Measurements from ENCODE around the gene GLG1.
"Not testable (repeated sequence)": the region's sequence is repeated elsewhere in the genome, so short reads cannot be mapped to it uniquely, and the experiment has no call there.

The GLG1 gene

DNA sequence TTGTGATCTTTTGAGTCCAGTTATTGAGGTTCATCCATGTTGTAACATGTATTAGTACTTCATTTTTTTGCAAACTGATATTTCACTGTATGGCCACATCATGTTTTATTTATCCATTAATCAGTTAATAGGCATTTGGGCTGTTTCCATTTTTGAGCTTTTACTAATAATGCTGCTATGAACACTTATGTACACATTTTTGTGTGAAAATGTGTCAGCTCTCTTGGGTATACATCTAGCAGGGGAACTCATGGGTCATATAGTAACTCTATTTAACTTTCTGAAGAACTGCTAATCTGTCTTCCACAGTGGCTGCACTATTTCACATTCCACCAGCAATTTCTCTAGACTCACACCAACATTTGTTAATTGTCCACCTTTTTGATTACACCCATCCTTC is 82.0 kb downstream of the GLG1 start:
- no peak for DNase-seq

DNA sequence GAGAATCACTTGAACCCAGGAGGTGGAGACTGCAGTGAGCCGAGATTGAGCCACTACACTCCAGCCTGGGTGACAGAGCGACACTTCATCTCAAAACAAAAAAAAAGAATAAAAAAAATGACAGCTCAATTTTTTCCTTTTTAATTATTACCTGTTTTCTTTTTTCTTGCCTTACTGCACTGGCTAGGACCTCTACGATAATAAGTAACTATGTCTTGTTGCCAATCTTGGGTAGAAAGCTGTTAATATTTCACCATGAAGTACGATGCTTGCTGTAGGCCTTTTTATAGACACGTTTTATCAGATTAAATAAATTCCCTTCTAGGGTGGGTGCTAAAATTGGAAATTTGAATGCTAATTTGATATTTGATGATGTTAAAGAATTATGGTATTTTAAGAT is 82.8 kb downstream of the GLG1 start:
- DNase-seq = no peak

DNA sequence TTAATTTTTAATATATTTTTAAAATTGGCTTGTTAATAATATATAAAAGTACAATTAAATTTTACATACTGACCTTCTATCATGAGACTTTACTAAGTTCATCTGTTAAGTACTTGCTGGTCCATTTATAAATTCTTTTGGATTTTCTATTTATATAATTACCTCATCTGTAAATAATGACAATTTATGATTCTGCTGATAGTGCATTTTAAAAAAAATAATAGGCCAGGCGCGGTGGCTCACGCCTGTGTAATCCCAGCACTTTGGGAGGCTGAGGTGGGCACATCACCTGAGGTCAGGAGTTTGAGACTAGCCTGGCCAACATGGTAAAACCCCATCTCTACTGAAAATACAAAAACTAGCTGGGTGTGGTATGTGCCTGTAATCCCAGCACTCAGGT is 83.2 kb downstream of the GLG1 start:
- DNase-seq = not testable (repeated sequence)

DNA sequence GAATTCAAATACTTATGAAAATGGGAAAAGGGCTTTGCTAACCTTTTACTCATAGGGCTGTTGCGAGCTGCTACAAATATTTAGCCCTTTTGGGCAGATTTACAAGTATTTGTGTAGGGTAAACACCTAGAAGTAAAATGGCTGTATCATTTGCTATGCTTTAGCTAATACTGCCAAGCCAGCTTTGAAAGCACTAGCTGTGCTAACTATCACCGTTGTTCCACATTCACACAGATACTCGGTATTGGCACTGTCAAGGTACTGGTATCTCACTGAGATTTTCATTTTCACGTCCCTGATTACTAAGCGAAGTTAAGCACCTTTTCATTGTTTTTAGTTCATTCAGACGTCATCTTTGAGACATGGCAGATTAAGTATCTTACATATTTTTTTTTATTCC is 84.8 kb downstream of the GLG1 start:
- no peak for DNase-seq

DNA sequence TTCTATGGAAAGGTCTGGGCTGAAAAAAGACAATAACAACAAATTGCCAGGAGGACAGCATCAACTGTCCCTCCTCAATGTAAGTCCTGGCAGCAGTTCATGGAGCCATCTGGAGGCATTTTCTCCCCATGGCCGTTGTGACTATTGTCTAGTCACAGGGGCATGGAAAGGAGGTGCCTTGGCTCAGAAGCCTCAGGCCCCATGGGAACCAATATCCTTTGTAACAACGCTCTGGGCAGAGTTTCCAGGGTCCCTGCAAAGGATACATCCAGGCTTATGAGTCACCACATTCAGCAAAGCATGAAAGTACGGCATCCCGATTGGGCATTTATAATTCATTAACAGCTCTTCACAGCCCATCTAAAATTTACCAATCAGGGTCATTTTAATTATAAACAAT is 85.2 kb downstream of the GLG1 start:
- DNase-seq = no peak

DNA sequence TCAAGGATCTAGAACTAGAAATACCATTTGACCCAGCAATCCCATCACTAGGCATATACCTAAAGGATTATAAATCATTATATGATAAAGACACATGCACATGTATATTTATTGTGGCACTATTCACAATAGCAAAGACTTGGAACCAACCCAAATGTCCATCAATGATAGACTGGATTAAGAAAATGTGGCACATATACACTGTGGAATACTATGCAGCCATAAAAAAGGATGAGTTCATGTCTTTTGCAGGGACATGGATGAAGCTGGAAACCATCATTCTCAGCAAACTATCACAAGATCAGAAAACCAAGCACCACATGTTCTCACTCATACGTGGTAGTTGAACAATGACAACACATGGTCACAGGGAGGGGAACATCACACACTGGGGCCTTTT is 88.0 kb downstream of the GLG1 start:
- DNase-seq = not testable (repeated sequence)

DNA sequence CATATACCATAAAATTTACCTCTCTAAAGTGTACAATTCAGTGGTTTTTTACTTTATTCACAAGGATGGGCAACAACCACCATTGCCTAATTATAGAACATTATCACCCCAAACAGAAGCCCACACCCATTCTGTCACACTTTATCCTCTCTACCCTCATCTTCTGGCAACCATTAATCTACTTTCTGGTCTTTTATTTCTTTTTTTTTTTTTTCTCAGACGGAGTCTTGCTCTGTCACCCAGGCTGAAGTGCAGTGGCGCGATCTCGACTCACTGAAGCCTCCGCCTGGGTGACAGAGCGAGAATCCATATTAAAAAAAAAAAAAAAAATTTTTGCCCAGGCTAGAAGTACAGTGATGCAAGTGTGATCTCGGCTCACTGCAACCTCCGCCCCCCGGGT is 95.0 kb downstream of the GLG1 start:
- DNase-seq = no peak

DNA sequence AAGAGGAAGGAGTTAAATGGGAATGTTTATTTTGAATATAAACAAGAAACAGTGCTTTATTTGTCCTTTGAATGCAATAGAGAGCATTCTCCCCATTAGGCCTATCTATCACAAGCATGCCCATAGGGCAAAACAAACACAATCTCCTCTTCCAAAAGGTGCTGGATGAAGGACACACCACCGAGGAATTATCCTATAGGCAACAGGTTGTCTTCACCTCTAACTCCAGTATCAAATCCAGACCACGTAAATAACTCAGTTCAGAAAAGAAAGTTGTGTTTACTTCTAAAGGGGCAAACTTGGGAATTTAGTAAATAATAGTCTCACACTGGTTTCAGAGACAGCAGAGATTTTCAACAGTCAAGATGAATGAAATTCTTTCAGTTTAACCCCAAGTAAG is 101.9 kb downstream of the GLG1 start:
- no peak for DNase-seq

DNA sequence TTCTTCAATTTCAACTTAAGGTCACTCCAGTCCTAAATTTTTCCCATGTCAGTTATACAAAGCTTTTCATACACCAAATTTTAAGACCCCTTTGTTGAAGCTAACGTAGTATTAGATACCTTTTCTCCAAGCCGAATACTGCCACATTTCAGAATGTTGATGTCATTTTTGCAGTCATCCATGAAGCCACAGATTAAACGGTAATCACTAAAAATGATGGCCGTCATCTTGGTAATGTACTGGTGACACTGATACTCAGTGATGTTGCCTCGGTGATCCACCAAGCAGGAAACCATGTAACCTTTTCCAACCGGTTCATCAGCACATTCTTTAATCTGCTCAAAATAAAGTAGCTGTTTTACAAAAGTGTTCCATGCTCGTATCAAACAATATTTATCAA is 103.5 kb downstream of the GLG1 start:
- no peak for DNase-seq

DNA sequence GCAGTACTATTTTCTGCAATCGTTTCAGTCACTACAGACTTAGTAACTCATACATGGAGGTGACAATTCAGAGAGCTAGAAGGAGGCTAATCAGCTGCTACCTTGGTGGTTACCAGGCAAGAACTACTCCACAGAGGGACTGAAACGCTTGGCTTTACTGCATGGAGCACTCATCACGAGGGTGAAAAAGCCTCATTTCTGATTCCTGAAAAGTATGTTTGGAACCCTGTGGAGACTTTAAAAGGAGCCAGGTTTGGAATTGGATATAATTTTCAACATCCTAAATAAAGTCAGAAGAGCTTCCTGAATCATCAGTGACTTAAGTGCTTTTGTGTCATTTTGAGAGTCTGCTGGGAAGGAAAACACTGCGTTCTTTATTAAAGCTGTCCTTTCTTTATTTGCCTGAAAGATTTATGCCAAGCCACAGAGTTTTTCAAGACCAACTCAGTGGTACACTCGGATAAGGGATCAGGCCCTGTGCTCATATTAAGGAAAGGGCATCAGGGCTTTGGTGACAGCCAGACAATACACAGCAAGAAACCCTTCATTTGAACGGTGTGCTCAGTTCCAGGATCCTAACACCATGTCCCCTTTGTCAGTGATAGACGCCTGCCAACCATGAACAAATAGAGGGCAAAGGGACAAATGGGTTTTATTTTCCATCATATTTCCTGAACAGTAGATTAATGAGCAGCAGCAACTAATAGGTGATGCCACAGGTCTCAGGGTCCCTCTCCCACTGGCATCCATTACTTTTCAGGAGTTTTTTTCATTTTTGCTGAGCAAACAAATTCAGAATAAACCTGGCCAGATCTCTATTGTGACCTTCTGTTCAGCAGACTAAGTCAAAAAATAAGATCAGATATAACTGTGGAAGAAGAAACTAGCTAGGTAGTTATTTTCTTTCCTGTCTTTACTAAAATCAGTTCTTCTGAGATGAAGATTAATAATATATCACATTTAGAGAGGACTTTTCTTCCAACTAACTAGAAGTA is 105.1 kb downstream of the GLG1 start:
- no peak for DNase-seq

DNA sequence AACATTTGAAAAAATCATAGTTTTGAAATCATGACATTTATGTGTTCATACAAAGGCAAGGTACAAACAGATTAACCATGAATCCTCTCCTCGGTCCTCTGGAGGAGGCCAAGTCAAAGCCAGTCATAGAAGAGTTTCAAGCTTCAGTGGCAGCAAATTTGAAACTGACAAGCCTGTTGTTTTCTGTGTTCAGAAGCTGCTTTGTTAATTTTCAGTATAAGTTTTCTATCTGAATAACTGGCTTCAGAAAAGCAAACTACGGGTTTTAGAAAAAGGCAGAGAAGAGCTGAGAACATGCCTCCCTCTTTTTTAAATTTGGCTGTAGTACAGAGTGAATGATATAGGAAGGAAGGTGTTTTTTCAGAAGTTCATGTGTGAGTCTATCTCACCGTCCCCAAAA is 106.0 kb downstream of the GLG1 start:
- no peak for DNase-seq

DNA sequence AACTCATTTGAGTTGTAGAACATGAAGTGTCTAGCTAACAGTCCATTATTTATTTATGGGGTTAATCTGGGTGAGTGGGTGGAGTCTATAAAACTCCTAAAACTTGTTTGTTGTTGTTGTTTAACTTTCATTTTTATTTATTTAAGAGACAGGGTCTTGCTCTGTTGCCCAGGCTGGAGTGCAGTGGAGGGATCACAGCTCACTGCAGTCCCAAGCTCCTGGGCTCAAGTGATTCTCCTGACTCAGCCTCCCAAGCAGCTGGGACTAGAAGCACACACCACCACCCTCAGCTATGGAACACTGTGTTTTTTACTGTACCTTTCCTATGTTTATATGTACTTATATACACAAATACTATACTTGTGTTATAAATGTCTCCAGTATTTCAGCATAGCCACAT is 107.8 kb downstream of the GLG1 start:
- DNase-seq = no peak

DNA sequence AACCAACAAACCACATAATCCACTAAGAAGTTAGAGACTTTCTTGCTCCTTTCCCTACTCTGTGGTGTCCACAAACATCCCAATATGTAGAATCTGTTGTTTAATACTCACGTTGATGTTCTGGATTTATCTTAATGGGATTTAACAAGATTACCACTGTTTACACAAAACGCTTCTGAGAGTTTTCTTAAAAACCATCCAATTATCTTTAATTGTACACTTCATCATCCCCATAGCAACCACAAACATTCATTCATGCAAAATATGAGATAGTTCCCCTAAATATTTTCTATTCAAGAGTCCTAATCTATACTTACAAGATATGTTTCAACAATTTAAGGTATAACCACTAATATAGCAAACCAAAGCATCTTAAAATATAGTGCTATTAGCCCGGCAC is 109.2 kb downstream of the GLG1 start:
- DNase-seq = no peak

DNA sequence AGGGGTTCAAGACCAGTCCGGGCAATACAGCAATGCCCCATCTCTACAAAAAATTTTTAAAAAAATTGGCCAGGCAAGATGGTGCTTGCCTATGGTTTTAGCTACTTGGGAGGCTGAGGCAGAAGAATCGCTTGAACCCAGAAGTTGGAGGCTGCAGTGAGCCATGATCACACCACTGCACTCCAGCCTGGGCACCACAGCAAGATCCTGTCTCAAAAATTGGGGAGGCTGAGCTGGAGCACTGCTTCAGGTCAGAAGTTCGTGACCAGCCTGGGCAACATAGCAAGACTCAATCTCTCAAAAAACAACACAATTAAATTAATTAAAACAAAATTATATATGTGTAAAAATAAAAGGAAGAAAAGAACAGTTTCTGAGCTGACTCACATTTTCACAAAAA is 110.9 kb downstream of the GLG1 start:
- DNase-seq = no peak

DNA sequence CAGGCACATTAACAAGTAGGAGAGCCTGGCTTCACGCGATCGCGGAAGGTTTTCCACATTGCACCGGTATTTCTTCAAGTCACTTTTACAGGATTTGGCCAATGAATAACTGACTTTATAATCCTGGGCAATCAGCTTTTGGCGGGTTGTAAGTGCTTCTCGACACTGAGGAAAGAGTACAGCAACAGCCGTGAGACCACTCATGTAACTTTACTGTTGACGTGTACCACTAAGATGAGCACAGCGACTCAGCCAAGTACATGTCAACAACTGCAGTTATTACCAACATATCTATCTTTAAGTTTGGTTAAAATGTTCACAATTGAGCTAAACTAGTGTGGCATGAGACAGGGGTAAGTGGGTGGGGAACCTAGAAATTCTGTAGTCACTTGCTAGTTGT is 113.9 kb downstream of the GLG1 start:
- DNase-seq = no peak

DNA sequence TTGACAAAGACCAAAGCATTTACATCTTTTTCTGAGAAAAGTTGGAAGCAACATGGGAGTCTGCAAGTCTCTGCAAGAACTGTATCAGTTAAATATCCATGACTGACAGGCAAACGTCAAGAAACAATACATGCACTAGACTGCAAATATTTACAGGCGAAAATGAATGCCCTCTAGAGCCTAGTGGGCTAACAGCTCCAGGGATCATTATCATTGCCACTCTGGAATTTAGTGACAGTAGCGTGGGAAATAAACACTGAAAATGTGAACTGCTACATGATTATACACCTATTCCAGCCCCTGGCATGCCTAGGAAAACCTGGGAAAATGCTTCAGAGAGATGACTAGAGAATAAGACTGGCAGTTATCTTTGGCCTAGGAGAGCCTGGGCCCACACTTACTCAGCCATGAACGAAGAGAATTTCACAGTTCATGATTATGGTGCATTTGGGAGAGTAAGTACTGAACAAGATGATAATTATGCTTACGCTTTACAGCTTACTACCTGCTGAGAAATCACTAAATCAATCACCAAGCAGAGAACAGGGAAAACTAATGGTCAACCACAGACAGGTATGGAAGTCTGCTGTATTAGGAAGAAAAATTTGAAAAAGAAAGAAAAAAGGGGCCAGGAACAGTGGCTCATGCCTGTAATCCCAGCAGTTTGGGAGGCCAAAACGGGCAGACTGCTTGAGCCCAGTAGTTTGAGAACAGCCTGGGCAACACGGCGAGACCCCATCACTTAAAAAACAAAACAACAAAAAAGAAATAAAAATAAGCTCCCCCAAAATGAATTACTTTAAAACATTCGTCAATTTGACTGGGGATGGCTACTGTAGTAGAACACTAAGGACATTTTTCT is 119.0 kb downstream of the GLG1 start:
- DNase-seq = no peak

DNA sequence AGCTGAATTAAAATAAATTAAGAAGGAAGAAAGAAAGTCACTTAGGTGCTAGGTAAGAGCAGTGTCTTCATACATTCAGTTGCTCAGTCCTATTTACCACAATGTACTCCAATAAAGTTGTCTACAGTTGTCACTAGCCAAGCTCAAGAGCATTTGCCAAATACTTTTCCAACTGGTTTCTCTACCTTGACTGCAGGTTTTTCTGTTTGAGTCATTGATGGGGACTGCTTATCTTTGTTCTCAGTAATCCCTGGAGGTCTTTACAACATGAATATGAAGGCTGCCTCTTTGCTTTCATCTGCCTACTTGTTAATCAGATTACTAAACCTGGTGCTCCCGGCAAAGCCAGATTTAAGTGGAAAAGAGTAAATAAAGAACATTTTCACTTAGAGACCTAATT is 121.0 kb downstream of the GLG1 start:
- DNase-seq = no peak

DNA sequence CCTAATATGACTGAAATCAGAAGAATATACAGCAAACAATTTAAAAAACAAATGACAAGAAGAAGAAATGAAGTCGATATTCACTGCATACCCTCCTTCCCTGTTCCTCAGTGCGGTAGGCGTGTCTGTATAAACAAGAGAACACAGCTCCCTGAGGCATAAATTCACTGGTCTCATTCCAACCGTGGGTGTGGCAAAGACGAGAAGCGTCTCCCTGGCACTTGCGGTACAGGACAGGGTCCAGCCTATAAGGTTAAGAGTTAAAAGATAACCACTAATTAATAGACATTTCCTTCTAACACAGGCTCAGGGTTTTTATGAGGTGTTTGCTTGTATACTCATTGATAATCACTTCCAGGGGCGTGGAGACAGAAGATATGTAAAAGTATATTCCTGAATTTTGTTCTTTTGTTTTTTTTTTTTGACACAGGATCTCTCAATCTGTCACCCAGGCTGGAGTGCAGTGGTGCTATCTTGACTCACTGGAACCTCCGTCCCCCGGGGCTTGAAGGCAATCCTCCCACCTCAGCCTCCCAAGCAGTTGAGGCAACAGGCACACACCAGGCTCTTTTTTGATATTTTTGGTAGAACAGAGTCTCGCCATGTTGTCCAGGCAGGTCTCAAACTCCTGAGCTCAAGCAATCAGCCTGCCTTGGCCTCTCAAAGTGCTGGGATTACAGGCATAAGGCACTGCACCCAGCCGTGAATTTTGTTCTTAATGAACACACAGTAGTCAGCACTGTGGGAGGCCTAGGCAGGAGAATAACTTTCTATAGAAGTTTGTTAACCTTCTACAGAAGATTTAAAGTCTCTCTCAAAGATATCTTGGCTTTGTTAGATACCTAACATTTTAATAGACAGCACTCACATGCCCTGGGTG is 126.5 kb downstream of the GLG1 start:
- no peak for DNase-seq

DNA sequence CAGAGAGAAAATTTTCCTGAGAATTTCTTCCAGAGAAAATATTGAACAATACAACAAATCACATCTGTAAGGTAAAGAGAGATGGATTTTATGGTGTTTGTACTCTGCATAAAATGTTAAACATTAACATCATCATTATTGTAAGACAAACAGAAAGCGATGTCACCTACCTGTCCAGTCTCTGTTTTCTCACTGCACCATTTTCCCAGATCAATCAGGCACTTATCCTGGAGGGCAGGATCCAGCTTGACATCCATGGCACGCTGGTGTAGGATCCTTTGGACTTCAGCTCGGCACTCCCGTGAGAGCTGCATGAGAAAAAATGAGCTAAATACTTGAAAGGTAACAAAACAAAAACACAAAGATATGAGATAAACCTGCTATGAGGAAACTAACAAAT is 129.7 kb downstream of the GLG1 start:
- no peak for DNase-seq

DNA sequence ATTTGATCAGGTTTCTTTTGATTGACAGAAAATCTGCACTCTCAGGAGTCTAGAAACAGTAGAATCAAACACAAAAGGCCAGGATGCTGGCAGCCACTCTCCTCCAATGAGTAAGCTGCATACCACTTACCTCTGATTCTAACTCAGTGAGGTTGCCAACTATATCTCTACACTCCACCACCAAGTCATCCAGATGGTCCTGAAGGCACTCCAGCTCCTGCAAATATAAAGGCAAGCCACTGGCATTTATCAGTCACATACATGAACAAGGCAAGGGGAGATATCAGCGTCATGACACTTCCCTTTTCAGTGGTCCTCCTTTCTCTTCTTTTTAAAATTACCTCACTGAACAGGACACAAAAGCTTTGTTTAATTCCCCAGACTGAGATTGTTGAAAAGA is 132.5 kb downstream of the GLG1 start:
- DNase-seq = no peak

DNA sequence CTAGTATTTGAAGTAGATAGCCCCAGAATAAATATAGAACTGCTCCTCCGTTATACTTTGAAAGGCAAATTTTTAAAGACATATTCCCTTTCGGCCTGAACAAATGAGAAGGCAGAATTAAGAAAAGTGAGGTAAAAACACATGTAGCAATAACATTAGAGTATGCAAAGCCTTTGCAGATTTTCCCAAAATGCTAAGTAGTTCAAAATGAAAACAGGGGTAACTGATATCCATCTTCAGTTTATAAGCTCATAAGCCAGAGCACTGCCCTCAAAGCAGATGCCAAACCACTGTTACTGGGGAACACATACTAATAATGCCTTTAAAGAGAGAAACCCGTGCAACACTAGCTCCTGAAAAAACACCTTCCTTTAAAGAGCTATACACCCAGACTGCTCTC is 134.4 kb downstream of the GLG1 start:
- DNase-seq = no peak

DNA sequence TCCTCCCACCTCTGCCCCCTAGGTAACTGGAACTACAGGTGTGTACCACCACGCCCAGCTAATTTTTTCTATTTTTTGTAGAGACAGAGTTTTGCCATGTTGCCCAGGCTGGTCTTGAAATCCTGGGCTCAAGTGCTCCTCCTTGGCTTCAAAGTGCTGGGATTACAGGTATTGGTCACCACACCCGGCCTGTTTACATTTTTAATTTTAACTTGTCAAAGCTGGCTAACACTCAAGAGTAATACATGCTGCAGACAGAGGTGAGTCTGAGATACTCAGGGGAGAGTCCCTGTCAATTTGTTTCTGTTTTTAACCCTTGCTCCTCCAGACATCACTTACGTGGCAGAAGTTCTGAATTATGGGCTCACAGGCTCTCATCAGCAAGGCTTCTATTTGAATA is 134.9 kb downstream of the GLG1 start:
- no peak for DNase-seq

DNA sequence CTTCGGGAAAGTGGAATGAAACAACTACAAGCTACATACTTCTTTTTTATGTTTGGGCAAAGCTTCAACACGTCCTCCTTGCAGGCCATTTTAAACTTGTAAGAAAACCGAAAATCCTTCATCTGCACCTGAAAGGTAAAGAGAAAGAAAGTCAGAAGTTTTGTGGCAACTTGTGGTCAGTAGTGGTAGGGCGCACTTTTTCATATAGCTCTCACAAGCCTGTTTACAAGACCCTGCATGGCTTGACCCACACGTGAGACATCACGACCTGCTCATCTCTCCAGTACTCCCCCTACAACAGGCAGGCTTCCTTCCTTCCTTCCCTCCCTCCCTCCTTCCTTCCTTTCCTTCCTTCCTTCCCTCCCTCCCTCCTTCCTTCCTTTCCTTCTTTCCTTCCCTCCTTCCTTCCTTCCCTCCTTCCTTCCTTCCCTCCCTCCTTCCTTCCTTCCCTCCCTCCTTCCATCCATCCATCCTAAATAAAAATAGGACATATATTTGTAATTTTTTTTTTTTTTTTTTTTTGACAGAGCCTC is 136.9 kb downstream of the GLG1 start:
- no peak for DNase-seq
